Dermis microvascular lymphatic vessel endothelial cell (primary cell): Measurements from ENCODE around the gene LFNG. TPM values are rescaled to one million over a fixed set of nuclear protein-coding genes. Genes with fewer than 3 reads are reported as not detected.

Experiments used
- DNase-seq, 2 donors: peaks; one replicate each; pipeline versions ENCODE4 v3.0.0 to v3.0.0-alpha.2; 2010; ENCODE audit warnings: low read depth in 2 of 2
- total RNA-seq: library from RNA; depleted of rRNA; stranded (reverse); fragments of >200 nt; gene quantifications from 2 replicates; pipeline ENCODE4 v1.2.1, GENCODE V29; 2014

Gene LFNG
- total RNA-seq, 1 donor from 2014 or later: 19.5 TPM

- DNase-seq: no peak
Observed at GRCh38 chr7:2515424-2516193, 4.0 kb upstream of the LFNG start.

GRCh38 chr7:2516194-2516555, 3.4 kb upstream of the LFNG start:
- no peak for DNase-seq

GRCh38 chr7:2517026-2517425, 2.5 kb upstream of the LFNG start:
- DNase-seq: no peak

- DNase-seq: no peak
Observed at GRCh38 chr7:2517678-2518507, 1.7 kb upstream of the LFNG start.

- DNase-seq: no peak
Observed at GRCh38 chr7:2518737-2519118, 846 bp upstream of the LFNG start.

- DNase-seq: peak in 1 of 2 donors; percentile 36
Observed at GRCh38 chr7:2520131-2520760, 672 bp downstream of the LFNG start.

GRCh38 chr7:2520761-2521290, 1.3 kb downstream of the LFNG start:
- no peak for DNase-seq

GRCh38 chr7:2521341-2521745, 1.8 kb downstream of the LFNG start:
- no peak for DNase-seq

- DNase-seq: peak in 1 of 2 donors; percentile 75
Observed at GRCh38 chr7:2521952-2522591, 2.5 kb downstream of the LFNG start.

- peak in 1 of 2 donors; percentile 32 for DNase-seq
Observed at GRCh38 chr7:2522780-2523433, 3.3 kb downstream of the LFNG start.

- no peak for DNase-seq
Observed at GRCh38 chr7:2523461-2523936, 3.9 kb downstream of the LFNG start.

- peak; percentile 83 to 94 for DNase-seq
Observed at GRCh38 chr7:2523941-2524807, 4.6 kb downstream of the LFNG start.

GRCh38 chr7:2524808-2525657, 5.5 kb downstream of the LFNG start:
- DNase-seq: no peak

- DNase-seq: no peak
Observed at GRCh38 chr7:2525658-2526630, 6.4 kb downstream of the LFNG start.

GRCh38 chr7:2526659-2527504, 7.3 kb downstream of the LFNG start:
- DNase-seq: no peak

- DNase-seq: peak in 1 of 2 donors; percentile 46
Observed at GRCh38 chr7:2527505-2528467, 8.2 kb downstream of the LFNG start.
